A673 (cell line): Measurements from ENCODE around the gene CUL4A. TPM values are rescaled to one million over a fixed set of nuclear protein-coding genes. Genes with fewer than 3 reads are reported as not detected.

Experiments used
- BruUV-seq: library from RNA; stranded (reverse); fragments of 400-500 nt; replicated peaks from 2 replicates; lab custom pipeline; 2021; lab: Mats Ljungman, UMichigan
- CTCF ChIA-PET: fragments of 300-600 bp; sonication (Branson Sonifier 250); formaldehyde crosslinking; loops from one replicate; lab custom pipeline; 2022; ENCODE audit warnings: antibody characterized with exemption; lab: Charles Lee
- POLR2A ChIA-PET: fragments of 300-600 bp; sonication (Branson Sonifier 250); formaldehyde crosslinking; loops from one replicate; lab custom pipeline; 2022; ENCODE audit warnings: antibody characterized with exemption; ENCODE audit not compliant: low non-redundant PET; lab: Charles Lee
- DNase-seq: peaks from one replicate; pipeline ENCODE4 v3.0.0-alpha.2; 2015; ENCODE audit warnings: low spot score
- H3K27ac ChIP-seq: fragments of 200-600 bp; sonication (generic); 2 replicates; pipeline ENCODE4 v1.5.1; 2016; ENCODE audit warnings: mixed run types, low read depth, mild to moderate bottlenecking, mixed read lengths, antibody characterized with exemption, low read length; ENCODE audit not compliant: poor library complexity, severe bottlenecking
- H3K27me3 ChIP-seq: fragments of 200-600 bp; sonication (generic); replicated peaks from 2 replicates; pipeline ENCODE4 v1.6.1; 2017; ENCODE audit warnings: mixed run types, low read depth, mild to moderate bottlenecking, mixed read lengths, antibody characterized with exemption, low read length; ENCODE audit not compliant: insufficient read depth, poor library complexity
- H3K36me3 ChIP-seq: fragments of 200-600 bp; sonication (generic); 2 replicates; pipeline ENCODE4 v1.6.1; 2016; ENCODE audit warnings: mixed run types, mild to moderate bottlenecking, mixed read lengths, antibody characterized with exemption, low read length; ENCODE audit not compliant: insufficient read depth, poor library complexity, severe bottlenecking
- H3K4me1 ChIP-seq: fragments of 200-600 bp; sonication (generic); 2 replicates; pipeline ENCODE4 v1.6.1; 2017; ENCODE audit warnings: mixed run types, mild to moderate bottlenecking, mixed read lengths, antibody characterized with exemption, low read length; ENCODE audit not compliant: insufficient read depth, poor library complexity, severe bottlenecking
- H3K4me3 ChIP-seq: fragments of 200-600 bp; sonication (generic); 2 replicates; pipeline ENCODE4 v1.5.1; 2016; ENCODE audit warnings: low read depth, mixed run types, mild to moderate bottlenecking, mixed read lengths, low read length; ENCODE audit not compliant: poor library complexity, severe bottlenecking
- H3K9me3 ChIP-seq: fragments of 200-600 bp; sonication (generic); 2 replicates; pipeline ENCODE4 v1.6.1; 2016; ENCODE audit warnings: mixed run types, low read depth, mild to moderate bottlenecking, mixed read lengths, antibody characterized with exemption, low read length; ENCODE audit not compliant: poor library complexity, severe bottlenecking
- CTCF ChIP-seq: fragments of 300-800, 200-600 bp; sonication (generic); conservative IDR thresholded peaks from 2 replicates; pipeline ENCODE4 v1.5.1; 2017; ENCODE audit warnings: low read depth, mild to moderate bottlenecking, antibody characterized with exemption, low read length, moderate library complexity, mixed read lengths
- EZH2 ChIP-seq: fragments of 200-600 bp; sonication (generic); IDR thresholded peaks from 2 replicates; pipeline ENCODE4 v1.6.1; 2017; ENCODE audit warnings: borderline replicate concordance, low read depth, mild to moderate bottlenecking, mixed read lengths, antibody characterized with exemption, low read length; ENCODE audit not compliant: poor library complexity, severe bottlenecking
- intact Hi-C: fragments of 100-400 bp; cut with micrococcal nuclease; formaldehyde crosslinking; loops from one replicate; pipeline ENCODE4 v1.10.0; 2022; ENCODE audit not compliant: unreplicated experiment
- microRNA-seq: library from miRNA; unstranded; fragments of <30 nt; microRNA quantifications from one replicate; pipeline ENCODE4 v1.2.0, GENCODE V29; 2021
- total RNA-seq: library from RNA; stranded (reverse); gene quantifications from 2 replicates; pipeline ENCODE4 v1.2.3, GENCODE V29; 2021

The CUL4A gene
- total RNA-seq, 1 experiment from 2014 or later: 87.5 TPM

- CTCF ChIA-PET: no interaction called here
- POLR2A ChIA-PET: no interaction called here
These were observed 106.6 kb downstream of the CUL4A start for GRCh38 chr13:113315992-113316391.

More at GRCh38 chr13:113315992-113316391, 106.6 kb downstream of the CUL4A start:
- Histone ChIP-seq H3K4me3 (no peak overlapping the region), H3K36me3 (peaks cover 14% of the 10 kb centered on the region), H3K9me3 (no peaks in the 10 kb centered on the region), H3K4me1 (no peaks in the 10 kb centered on the region), H3K27me3 (no peaks in the 10 kb centered on the region), H3K27ac (no peak overlapping the region)
- BruUV-seq: no TSS peak
- no peak for DNase-seq
- intact Hi-C loops: no loop called here
- TF ChIP-seq CTCF (no peak), EZH2 (no peak)

Small RNAs within 50 kb of the gene (microRNA-seq; reads per million reads assigned to microRNA genes)
- gene MIR8075: not detected

Other genes with a start within 250 kb of the CUL4A start
- 7.0 and 9.5 TPM in 2 replicates for gene MCF2L, start 240.4 kb upstream of the CUL4A start, total RNA-seq
- not detected in 2 replicates for gene F7, start 103.8 kb upstream of the CUL4A start, total RNA-seq
- not detected in 2 replicates for gene F10, start 86.8 kb upstream of the CUL4A start, total RNA-seq
- gene PROZ, start 51.0 kb upstream of the CUL4A start, total RNA-seq: not detected in 2 replicates
- gene PCID2, start 944 bp upstream of the CUL4A start, total RNA-seq: 67.5 and 70.7 TPM in 2 replicates
- 117 and 129 TPM in 2 replicates for gene LAMP1, start 87.6 kb downstream of the CUL4A start, total RNA-seq
- gene GRTP1, start 154.5 kb downstream of the CUL4A start, total RNA-seq: 5.3 and 9.6 TPM in 2 replicates
- 3.9 and 4.4 TPM in 2 replicates for gene ADPRHL1, start 243.9 kb downstream of the CUL4A start, total RNA-seq